Stomach (tissue), 4 donors: ENCODE measurements around the gene KCNH5.

ENCODE experiments used
- CTCF ChIP-seq, 7 experiments: fragments of 450-650 bp in 4 of 7; fragments of 200-600 bp in 3 of 7; sonication (generic) in 3 of 7; IDR thresholded peaks; one replicate each; pipeline ENCODE4 v1.5.1; 2016 to 2019; ENCODE audit warnings: antibody characterized with exemption in 7 of 7, control low read depth in 2 of 7, mild to moderate bottlenecking in 1 of 7
- EP300 ChIP-seq: sonication (generic); formaldehyde crosslinking; IDR thresholded peaks from one replicate; pipeline ENCODE4 v1.6.1; 2017; ENCODE audit warnings: antibody characterized with exemption
- POLR2A ChIP-seq, 4 donors: fragments of 450-650 bp; IDR thresholded peaks; one replicate each; pipeline ENCODE4 v1.6.1; 2016; ENCODE audit warnings: antibody characterized with exemption in 4 of 4, control low read depth in 2 of 4, mild to moderate bottlenecking in 1 of 4, moderate library complexity in 1 of 4
- POLR2AphosphoS5 ChIP-seq, 3 donors: sonication (generic); formaldehyde crosslinking; IDR thresholded peaks; one replicate each; pipeline ENCODE4 v1.6.1; 2016; ENCODE audit warnings: antibody characterized with exemption in 3 of 3

GRCh38 chr14:62792578-62792977 lies 252.7 kb downstream of the KCNH5 start:
- TF ChIP-seq CTCF (IDR thresholded peaks at IDR 0.05) (no peak), POLR2A (IDR thresholded peaks at IDR 0.05) (no peak), POLR2AphosphoS5 (IDR thresholded peaks at IDR 0.05) (no peak), EP300 (no peak)
